Activated gamma-delta T cell (primary cell): ENCODE measurements around the gene FOXA3.
A peak's percentile ranks its signal among the peaks of the same experiment; 100 is the strongest.

Experiments
- DNase-seq: peaks from one replicate; lab custom pipeline; 2025; lab: John Stamatoyannopoulos, UW
- total RNA-seq, 2 donors: gene quantifications; one replicate each; lab custom pipeline; 2026; lab: John Stamatoyannopoulos, UW

The FOXA3 gene
- 0 to 0.20 reads per million in 2 donors for total RNA-seq

- peak; percentile 51 for DNase-seq
Measured at GRCh38 chr19:45863840-45864628, at the start of gene FOXA3. TSS of gene FOXA3 (plus strand) at chr19:45864326. CDS start at chr19:45864457, 131 bp downstream.

GRCh38 chr19:45814851-45815480 is 49.2 kb upstream of the FOXA3 start, which contains the start of gene RSPH6A:
TSS of gene RSPH6A (minus strand) at chr19:45815308. CDS start at chr19:45815176, 132 bp downstream.
- DNase-seq, result no peak

GRCh38 chr19:45815481-45816216 is 48.5 kb upstream of the FOXA3 start:
- DNase-seq, result no peak

- DNase-seq, result no peak
Measured at GRCh38 chr19:45816236-45817009, 47.7 kb upstream of the FOXA3 start.

- DNase-seq, result peak; percentile 48
Measured at GRCh38 chr19:45817010-45817724, 47.0 kb upstream of the FOXA3 start.

- DNase-seq, result no peak
Measured at GRCh38 chr19:45817725-45818301, 46.3 kb upstream of the FOXA3 start.

GRCh38 chr19:45819769-45820168 is 44.4 kb upstream of the FOXA3 start:
- no peak for DNase-seq

GRCh38 chr19:45820413-45821102 is 43.6 kb upstream of the FOXA3 start:
- no peak for DNase-seq

- no peak for DNase-seq
Measured at GRCh38 chr19:45821103-45821521, 43.0 kb upstream of the FOXA3 start.

GRCh38 chr19:45821570-45821969 is 42.6 kb upstream of the FOXA3 start:
- no peak for DNase-seq

- DNase-seq, result no peak
Measured at GRCh38 chr19:45822716-45823115, 41.4 kb upstream of the FOXA3 start.

GRCh38 chr19:45823182-45823581 is 40.9 kb upstream of the FOXA3 start:
- no peak for DNase-seq

- DNase-seq, result no peak
Measured at GRCh38 chr19:45824041-45824471, 40.1 kb upstream of the FOXA3 start.

- DNase-seq, result no peak
Measured at GRCh38 chr19:45824531-45825262, 39.4 kb upstream of the FOXA3 start.

GRCh38 chr19:45825263-45825605 is 38.9 kb upstream of the FOXA3 start:
- no peak for DNase-seq

- no peak for DNase-seq
Measured at GRCh38 chr19:45825917-45826893, 37.9 kb upstream of the FOXA3 start.

- DNase-seq, result no peak
Measured at GRCh38 chr19:45826934-45827333, 37.2 kb upstream of the FOXA3 start.

- no peak for DNase-seq
Measured at GRCh38 chr19:45827459-45828093, 36.5 kb upstream of the FOXA3 start.
